ENCODE measurements around the gene CFHR5.
"Not testable (repeated sequence)": the region's sequence is repeated elsewhere in the genome, so short reads cannot be mapped to it uniquely, and the experiment has no call there.

The CFHR5 gene

GRCh38 chr1:196977278-196977677, at the start of gene CFHR5:
Gene CFHR5 (plus strand): TSS chr1:196977556. CDS start chr1:196977665, 109 bp downstream.
- CTCF ChIA-PET: no interaction called here
- no peak within 1 kb of the TSS for H3K4me3 ChIP-seq (ENCODE audit: low read depth, low read length)
- no peaks in the 10 kb centered on the region for H3K4me1 ChIP-seq (ENCODE audit: control insufficient read depth, insufficient read depth, low read length)
- H3K36me3 ChIP-seq (ENCODE audit: control insufficient read depth in 2 of 2, insufficient read depth in 1 of 2, low read length in 2 of 2): no peaks in the 10 kb centered on the region
- H3K27ac ChIP-seq (ENCODE audit: extremely low read depth, low read depth, low read length): no peak within 1 kb of the TSS
- TF ChIP-seq ZNF561 (tag by site-specific recombination; IDR thresholded peaks at IDR 0.05; ENCODE audit: borderline replicate concordance): no peak
- H3K9me3 ChIP-seq (ENCODE audit: control insufficient read depth, insufficient read depth, low read depth, low read length): no peaks in the 10 kb centered on the region
- POLR2A ChIA-PET: no interaction called here

GRCh38 chr1:196932853-196933252, 44.5 kb upstream of the CFHR5 start:
- POLR2A ChIA-PET; H3K9me3 ChIP-seq (ENCODE audit: control insufficient read depth, insufficient read depth, low read depth, low read length); CTCF ChIA-PET; H3K4me3 ChIP-seq (ENCODE audit: low read depth, low read length); H3K4me1 ChIP-seq (ENCODE audit: control insufficient read depth, insufficient read depth, low read length); H3K36me3 ChIP-seq (ENCODE audit: control insufficient read depth in 2 of 2, insufficient read depth in 1 of 2, low read length in 2 of 2); H3K27ac ChIP-seq (ENCODE audit: extremely low read depth, low read depth, low read length): not testable (repeated sequence)

GRCh38 chr1:196933531-196934189, 43.7 kb upstream of the CFHR5 start:
- POLR2A ChIA-PET: no interaction called here
- Histone ChIP-seq H3K36me3 (ENCODE audit: control insufficient read depth in 2 of 2, insufficient read depth in 1 of 2, low read length in 2 of 2) (no peaks in the 10 kb centered on the region), H3K27ac (ENCODE audit: extremely low read depth, low read depth, low read length) (no peak overlapping the region), H3K4me3 (ENCODE audit: low read depth, low read length) (no peak overlapping the region), H3K9me3 (ENCODE audit: control insufficient read depth, insufficient read depth, low read depth, low read length) (no peaks in the 10 kb centered on the region), H3K4me1 (ENCODE audit: control insufficient read depth, insufficient read depth, low read length) (no peaks in the 10 kb centered on the region)
- CTCF ChIA-PET: no interaction called here
- no peak for TF ChIP-seq ZNF132 (tag by site-specific recombination; IDR thresholded peaks at IDR 0.05; ENCODE audit: borderline replicate concordance)
- no peak for TF ChIP-seq ZNF292 (tag by site-specific recombination; IDR thresholded peaks at IDR 0.05; ENCODE audit: borderline replicate concordance, low read depth)
- no peak for TF ChIP-seq ZNF585B (tag by site-specific recombination; IDR thresholded peaks at IDR 0.05)
- no peak for TF ChIP-seq ZFP41 (tag by site-specific recombination; IDR thresholded peaks at IDR 0.05; ENCODE audit: borderline replicate concordance)
- TF ChIP-seq ZFHX2 (tag by site-specific recombination; conservative IDR thresholded peaks at IDR 0.05): no peak
- no peak for TF ChIP-seq ZSCAN23 (tag by site-specific recombination; IDR thresholded peaks at IDR 0.05)
- TF ChIP-seq FEZF1 (tag by site-specific recombination; IDR thresholded peaks at IDR 0.05): no peak
- TF ChIP-seq WT1 (tag by site-specific recombination; IDR thresholded peaks at IDR 0.05): no peak
- no peak for TF ChIP-seq ZNF121 (tag by site-specific recombination; IDR thresholded peaks at IDR 0.05)
- no peak for TF ChIP-seq ZBTB8A (tag by site-specific recombination; IDR thresholded peaks at IDR 0.05)
- no peak for TF ChIP-seq ZNF138 (tag by site-specific recombination; IDR thresholded peaks at IDR 0.05; ENCODE audit: borderline replicate concordance)
- TF ChIP-seq ZNF175 (tag by site-specific recombination; IDR thresholded peaks at IDR 0.05): no peak
- no peak for TF ChIP-seq ZNF664 (tag by site-specific recombination; IDR thresholded peaks at IDR 0.05)
- TF ChIP-seq ZNF280D (tag by site-specific recombination; IDR thresholded peaks at IDR 0.05): no peak
- no peak for TF ChIP-seq ZNF843 (tag by site-specific recombination; IDR thresholded peaks at IDR 0.05)

GRCh38 chr1:196941474-196941873, 35.9 kb upstream of the CFHR5 start:
- H3K27ac ChIP-seq (ENCODE audit: extremely low read depth, low read depth, low read length); H3K4me1 ChIP-seq (ENCODE audit: control insufficient read depth, insufficient read depth, low read length); H3K4me3 ChIP-seq (ENCODE audit: low read depth, low read length); H3K36me3 ChIP-seq (ENCODE audit: control insufficient read depth in 2 of 2, insufficient read depth in 1 of 2, low read length in 2 of 2); H3K9me3 ChIP-seq (ENCODE audit: control insufficient read depth, insufficient read depth, low read depth, low read length); CTCF ChIA-PET; POLR2A ChIA-PET: not testable (repeated sequence)

- CTCF ChIA-PET; H3K4me3 ChIP-seq (ENCODE audit: low read depth, low read length); H3K36me3 ChIP-seq (ENCODE audit: control insufficient read depth in 2 of 2, insufficient read depth in 1 of 2, low read length in 2 of 2); POLR2A ChIA-PET; H3K27ac ChIP-seq (ENCODE audit: extremely low read depth, low read depth, low read length); H3K4me1 ChIP-seq (ENCODE audit: control insufficient read depth, insufficient read depth, low read length); H3K9me3 ChIP-seq (ENCODE audit: control insufficient read depth, insufficient read depth, low read depth, low read length): not testable (repeated sequence)
These were observed 33.8 kb upstream of the CFHR5 start, which contains the start of gene CFHR2 for GRCh38 chr1:196943568-196943967. Gene CFHR2 (plus strand): TSS chr1:196943738. CDS start chr1:196943881, 143 bp downstream.

All from HEK293 (cell line).